ENCODE measurements around the gene SLC7A5.

- TF ChIP-seq EZH2 (IDR thresholded peaks at IDR 0.05; ENCODE audit: insufficient read depth, poor library complexity, severe bottlenecking): no peak
- no peak for TF ChIP-seq EZH2phosphoT487 (IDR thresholded peaks at IDR 0.05; ENCODE audit: insufficient read depth, low read depth)
These were observed 38.5 kb downstream of the SLC7A5 start for GRCh38 chr16:87830673-87831420.
